Measurements from ENCODE around the gene ASTL. TPM values are rescaled to one million over a fixed set of nuclear protein-coding genes. Genes with fewer than 3 reads are reported as not detected.
"Not testable (repeated sequence)": the region's sequence is repeated elsewhere in the genome, so short reads cannot be mapped to it uniquely, and the experiment has no call there.

ASTL gene
- total RNA-seq, 1 donor from 2014 or later, result not detected

- no peak overlapping the region for H3K4me3 Mint-ChIP-seq (ENCODE audit: unreplicated experiment)
- peaks cover 15% of the 10 kb centered on the region for H3K4me1 Mint-ChIP-seq (ENCODE audit: low read depth, unreplicated experiment)
Measured at GRCh38 chr2:96085541-96086355, 52.6 kb downstream of the ASTL start.

GRCh38 chr2:96084858-96085518, 53.3 kb downstream of the ASTL start:
- H3K9me3 Mint-ChIP-seq (ENCODE audit: unreplicated experiment); DNase-seq; H3K4me1 Mint-ChIP-seq (ENCODE audit: low read depth, unreplicated experiment); H3K4me3 Mint-ChIP-seq (ENCODE audit: unreplicated experiment); H3K36me3 Mint-ChIP-seq (ENCODE audit: unreplicated experiment); H3K27ac Mint-ChIP-seq (ENCODE audit: unreplicated experiment); H3K27me3 Mint-ChIP-seq (ENCODE audit: unreplicated experiment): not testable (repeated sequence)

More at GRCh38 chr2:96085541-96086355, 52.6 kb downstream of the ASTL start:
- Mint-ChIP-seq H3K9me3 (ENCODE audit: unreplicated experiment) (peaks cover 5% of the 10 kb centered on the region), H3K27ac (ENCODE audit: unreplicated experiment) (no peak overlapping the region), H3K36me3 (ENCODE audit: unreplicated experiment) (peaks cover 5% of the 10 kb centered on the region), H3K27me3 (ENCODE audit: unreplicated experiment) (peaks cover 10% of the 10 kb centered on the region)
- DNase-seq, result no peak
- TF ChIP-seq CTCF (IDR thresholded peaks at IDR 0.05; ENCODE audit: partially characterized antibody, unreplicated experiment), result no peak

- Mint-ChIP-seq H3K27me3 (ENCODE audit: unreplicated experiment) (peaks cover 6% of the 10 kb centered on the region), H3K36me3 (ENCODE audit: unreplicated experiment) (peaks cover 8% of the 10 kb centered on the region), H3K27ac (ENCODE audit: unreplicated experiment) (no peak overlapping the region), H3K4me1 (ENCODE audit: low read depth, unreplicated experiment) (peaks cover 6% of the 10 kb centered on the region), H3K4me3 (ENCODE audit: unreplicated experiment) (no peak overlapping the region), H3K9me3 (ENCODE audit: unreplicated experiment) (peaks cover 5% of the 10 kb centered on the region)
- no peak for DNase-seq
- no peak for TF ChIP-seq CTCF (IDR thresholded peaks at IDR 0.05; ENCODE audit: partially characterized antibody, unreplicated experiment)
Measured at GRCh38 chr2:96083989-96084857, 54.1 kb downstream of the ASTL start.

GRCh38 chr2:96083064-96083939, 55.0 kb downstream of the ASTL start:
- no peak for DNase-seq
- H3K27ac Mint-ChIP-seq (ENCODE audit: unreplicated experiment), result no peak overlapping the region
- peaks cover 6% of the 10 kb centered on the region for H3K27me3 Mint-ChIP-seq (ENCODE audit: unreplicated experiment)
- peaks cover 5% of the 10 kb centered on the region for H3K9me3 Mint-ChIP-seq (ENCODE audit: unreplicated experiment)
- H3K4me3 Mint-ChIP-seq (ENCODE audit: unreplicated experiment), result no peak overlapping the region
- H3K4me1 Mint-ChIP-seq (ENCODE audit: low read depth, unreplicated experiment), result peaks cover 3% of the 10 kb centered on the region
- TF ChIP-seq CTCF (IDR thresholded peaks at IDR 0.05; ENCODE audit: partially characterized antibody, unreplicated experiment), result no peak
- H3K36me3 Mint-ChIP-seq (ENCODE audit: unreplicated experiment), result peaks cover 8% of the 10 kb centered on the region
